ENCODE data around the gene WDR86. TPM values are rescaled to one million over a fixed set of nuclear protein-coding genes. Genes with fewer than 3 reads are reported as not detected.

The WDR86 gene
- polyA plus RNA-seq, 2 of the 4 experiments (the other 2 are of a cell fraction) = 0.17 to 0.19 TPM

GRCh38 chr7:151361193-151361959 is 48.5 kb downstream of the WDR86 start (continued):
- TF ChIP-seq ZC3H11A (IDR thresholded peaks at IDR 0.05) (no peak), HOXB5 (CRISPR knock-in tag; IDR thresholded peaks at IDR 0.05) (no peak), CBX2 (IDR thresholded peaks at IDR 0.05; ENCODE audit: borderline replicate concordance, low read depth) (no peak), RFX5 (IDR thresholded peaks at IDR 0.05) (no peak)

GRCh38 chr7:151352512-151352911 is 57.3 kb downstream of the WDR86 start:
- WGBS (ENCODE audit: missing lambda C conversion rate) = 75% methylated on average over 5 of the region's 5 CpGs
- ChIA-PET CTCF (interaction anchor here (0.8 to 12.0 kb wide), 15 partner anchors 10 to 430 kb away, joined by 3 to 234 read pairs (median 7); partner anchors contain the start of gene NUB1), POLR2A (interaction anchor here (1.0 kb wide), 1 partner anchor 11 kb away, joined by 4 read pairs; the partner anchor contains the start of gene NUB1)
- peaks cover 11% of the 10 kb centered on the region; the same call in 1 of the 3 replicates for H3K4me1 ChIP-seq
- no peak for TF ChIP-seq POLR2A (IDR thresholded peaks at IDR 0.05; ENCODE audit: low read length)
- no peak for TF ChIP-seq TP53 (CRISPR knock-in tag; IDR thresholded peaks at IDR 0.05)
- no peak for TF ChIP-seq NPAS2 (CRISPR knock-in tag; IDR thresholded peaks at IDR 0.05; ENCODE audit: borderline replicate concordance)
- TF ChIP-seq RCOR1 (IDR thresholded peaks at IDR 0.05; ENCODE audit: low read depth, low read length) = no peak
- TF ChIP-seq MAX (IDR thresholded peaks at IDR 0.05) = no peak
- TF ChIP-seq EHF (CRISPR knock-in tag; IDR thresholded peaks at IDR 0.05) = no peak
- no peak for TF ChIP-seq MYC (IDR thresholded peaks at IDR 0.05; ENCODE audit: borderline replicate concordance, low read length)
- TF ChIP-seq NFE2L2 (conservative IDR thresholded peaks at IDR 0.05; ENCODE audit: low read length) = no peak
- TF ChIP-seq CBX2 (IDR thresholded peaks at IDR 0.05; ENCODE audit: borderline replicate concordance, low read depth) = no peak
- no peak for TF ChIP-seq SREBF2 (IDR thresholded peaks at IDR 0.05)
- TF ChIP-seq KDM5A (IDR thresholded peaks at IDR 0.05) = no peak
- no peak for TF ChIP-seq BHLHE40 (IDR thresholded peaks at IDR 0.05; ENCODE audit: low read depth, low read length)
- TF ChIP-seq TFCP2L1 (CRISPR knock-in tag; IDR thresholded peaks at IDR 0.05) = no peak
- no peak for TF ChIP-seq EHMT2 (IDR thresholded peaks at IDR 0.05; ENCODE audit: low read depth)
- no peak for TF ChIP-seq CHD2 (IDR thresholded peaks at IDR 0.05; ENCODE audit: low read length, partially characterized antibody)
- H3K4me2 ChIP-seq = no peak overlapping the region
- H3K9me3 ChIP-seq = no peaks in the 10 kb centered on the region
- no peak for FAIRE-seq
- no peak overlapping the region for H3K27ac ChIP-seq
- no peak for DNase-seq (ENCODE audit: low read depth in 1 of 2, low spot score in 1 of 2)
- no peak overlapping the region for H3K4me3 ChIP-seq
- no peak for ATAC-seq

DNA sequence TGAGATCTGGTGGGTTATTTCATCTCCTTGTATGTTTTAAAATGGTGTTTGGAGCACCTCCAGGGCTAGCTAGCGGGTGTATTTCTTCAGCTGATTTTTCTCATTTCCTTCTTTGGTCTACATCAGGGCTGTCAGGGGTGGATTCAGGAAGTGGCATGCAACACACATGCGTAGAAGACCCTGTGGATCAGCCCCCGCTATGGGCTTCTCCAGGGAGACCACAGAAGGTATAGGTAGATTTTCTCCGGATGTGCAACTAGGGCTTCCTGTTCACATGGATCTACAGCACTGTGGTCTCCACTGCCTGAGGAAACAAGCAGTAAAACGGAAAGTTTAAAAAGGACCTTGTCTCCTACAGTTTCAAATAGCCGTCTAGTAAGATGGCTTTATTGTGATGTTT is 57.9 kb downstream of the WDR86 start:
- CTCF ChIA-PET = interaction anchor here (0.7 to 12.0 kb wide), 14 partner anchors 10 to 431 kb away, joined by 3 to 234 read pairs (median 9); partner anchors contain the start of gene NUB1
- FAIRE-seq (no peak), DNase-seq (ENCODE audit: low read depth in 1 of 2, low spot score in 1 of 2) (no peak), ATAC-seq (no peak)
- Histone ChIP-seq H3K9me3 (no peaks in the 10 kb centered on the region), H3K4me1 (peaks cover 17% of the 10 kb centered on the region; the same call in 2 of the 3 replicates), H3K4me3 (no peak overlapping the region), H3K27ac (no peak overlapping the region), H3K4me2 (no peak overlapping the region)
- 93% methylated on average over 6 of the region's 6 CpGs for WGBS (ENCODE audit: missing lambda C conversion rate)
- POLR2A ChIA-PET = interaction anchor here (1.0 kb wide), 1 partner anchor 10 kb away, joined by 4 read pairs; the partner anchor contains the start of gene NUB1
- TF ChIP-seq RNF2 (IDR thresholded peaks at IDR 0.05; ENCODE audit: borderline replicate concordance, low read depth) (no peak), HOXB13 (CRISPR knock-in tag; IDR thresholded peaks at IDR 0.05; ENCODE audit: low read depth) (no peak), FOXS1 (CRISPR knock-in tag; IDR thresholded peaks at IDR 0.05) (no peak), BHLHE40 (IDR thresholded peaks at IDR 0.05; ENCODE audit: low read depth, low read length) (no peak), EHMT2 (IDR thresholded peaks at IDR 0.05; ENCODE audit: low read depth) (no peak), HEYL (CRISPR knock-in tag; IDR thresholded peaks at IDR 0.05) (no peak), REST (IDR thresholded peaks at IDR 0.05) (no peak), ZNF302 (CRISPR knock-in tag; IDR thresholded peaks at IDR 0.05) (no peak), JUN (IDR thresholded peaks at IDR 0.05) (no peak), BCL3 (IDR thresholded peaks at IDR 0.05) (no peak)

All from A549 (cell line).